HCT116 (cell line): Measurements from ENCODE around the gene SFXN3.

ENCODE experiments used
- EZH2 ChIP-seq: fragments of 200-600 bp; sonication (generic); IDR thresholded peaks from 2 replicates; pipeline ENCODE4 v1.6.1; 2017; ENCODE audit warnings: antibody characterized with exemption, mixed run types
- POLR2AphosphoS5 ChIP-seq: IDR thresholded peaks from 2 replicates; pipeline ENCODE4 v1.6.1; 2011; ENCODE audit warnings: mild to moderate bottlenecking, low read depth, low read length, moderate library complexity
- SP1 ChIP-seq: IDR thresholded peaks from 2 replicates; pipeline ENCODE4 v1.6.1; 2012; ENCODE audit warnings: low read depth
- ZBTB33 ChIP-seq: IDR thresholded peaks from 2 replicates; pipeline ENCODE4 v1.6.1; 2011; ENCODE audit warnings: mild to moderate bottlenecking, low read length, moderate library complexity; ENCODE audit not compliant: insufficient replicate concordance; ENCODE audit errors: extremely low read depth
- ZFX ChIP-seq: fragments of 450-650 bp; IDR thresholded peaks from 2 replicates; pipeline ENCODE4 v1.6.1; 2017
- TF ChIP-seq, protein P1 (sequence below), 3 experiments: fragments of 200-600 bp in 1 of 3; sonication (generic) in 1 of 3; IDR thresholded peaks in 2 of 3; conservative IDR thresholded peaks in 1 of 3; 2 replicates each; pipeline ENCODE4 v1.5.1; 2012 to 2017; ENCODE audit warnings: low read depth in 2 of 3, low read length in 2 of 3, antibody characterized with exemption in 1 of 3, borderline replicate concordance in 1 of 3, control low read depth in 1 of 3, mild to moderate bottlenecking in 1 of 3, mixed read lengths in 1 of 3, mixed run types in 1 of 3, moderate library complexity in 1 of 3; ENCODE audit not compliant: insufficient read depth in 1 of 3
- TF ChIP-seq, protein P2 (sequence below): IDR thresholded peaks from 2 replicates; pipeline ENCODE4 v1.6.1; 2012; ENCODE audit warnings: low read depth
- TF ChIP-seq, protein P3 (sequence below): IDR thresholded peaks from 2 replicates; pipeline ENCODE4 v1.6.1; 2012
- TF ChIP-seq, protein P4 (sequence below): IDR thresholded peaks from 2 replicates; pipeline ENCODE4 v1.6.1; 2012

DNA sequence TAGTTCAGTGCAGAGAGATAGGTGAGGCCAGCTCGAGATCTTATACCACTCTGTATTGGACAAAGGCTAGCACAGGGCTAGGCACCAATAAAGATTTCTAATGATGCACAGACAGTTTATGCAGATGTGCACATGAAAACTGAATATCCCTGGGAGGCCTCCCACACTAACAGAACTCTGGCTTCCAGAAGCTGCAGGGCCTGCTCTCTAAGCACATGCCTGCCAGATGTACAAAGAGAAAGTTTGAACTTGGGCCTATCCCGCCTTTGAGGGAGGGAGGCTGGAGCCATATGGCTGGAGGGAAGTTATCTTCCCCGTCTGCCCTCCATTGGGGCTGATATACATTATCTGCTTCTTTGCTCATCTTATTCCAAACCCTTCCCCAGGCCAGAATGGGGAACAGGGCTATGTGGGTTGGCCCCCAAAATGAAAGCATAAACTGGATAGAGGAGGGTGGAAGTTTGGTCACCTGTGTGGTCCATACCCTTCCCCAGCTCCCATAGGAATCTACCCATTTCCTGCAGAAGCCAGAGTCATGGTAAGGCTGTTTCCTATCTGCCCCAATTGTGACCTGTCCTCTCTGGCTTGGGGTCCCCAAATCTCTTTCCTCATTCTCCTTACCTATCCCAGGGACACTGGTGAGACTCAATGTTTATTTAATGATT lies 34.6 kb downstream of the SFXN3 start:
- TF ChIP-seq SP1, result no peak
- TF ChIP-seq, protein P1, sequence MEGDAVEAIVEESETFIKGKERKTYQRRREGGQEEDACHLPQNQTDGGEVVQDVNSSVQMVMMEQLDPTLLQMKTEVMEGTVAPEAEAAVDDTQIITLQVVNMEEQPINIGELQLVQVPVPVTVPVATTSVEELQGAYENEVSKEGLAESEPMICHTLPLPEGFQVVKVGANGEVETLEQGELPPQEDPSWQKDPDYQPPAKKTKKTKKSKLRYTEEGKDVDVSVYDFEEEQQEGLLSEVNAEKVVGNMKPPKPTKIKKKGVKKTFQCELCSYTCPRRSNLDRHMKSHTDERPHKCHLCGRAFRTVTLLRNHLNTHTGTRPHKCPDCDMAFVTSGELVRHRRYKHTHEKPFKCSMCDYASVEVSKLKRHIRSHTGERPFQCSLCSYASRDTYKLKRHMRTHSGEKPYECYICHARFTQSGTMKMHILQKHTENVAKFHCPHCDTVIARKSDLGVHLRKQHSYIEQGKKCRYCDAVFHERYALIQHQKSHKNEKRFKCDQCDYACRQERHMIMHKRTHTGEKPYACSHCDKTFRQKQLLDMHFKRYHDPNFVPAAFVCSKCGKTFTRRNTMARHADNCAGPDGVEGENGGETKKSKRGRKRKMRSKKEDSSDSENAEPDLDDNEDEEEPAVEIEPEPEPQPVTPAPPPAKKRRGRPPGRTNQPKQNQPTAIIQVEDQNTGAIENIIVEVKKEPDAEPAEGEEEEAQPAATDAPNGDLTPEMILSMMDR (IDR thresholded peaks at IDR 0.05 in 2 of 3, conservative IDR thresholded peaks at IDR 0.05 in 1 of 3; ENCODE audit: borderline replicate concordance in 1 of 3, insufficient read depth in 1 of 3, low read depth in 2 of 3, low read length in 2 of 3), result no peak
- TF ChIP-seq EZH2, result no peak
- TF ChIP-seq, protein P2, sequence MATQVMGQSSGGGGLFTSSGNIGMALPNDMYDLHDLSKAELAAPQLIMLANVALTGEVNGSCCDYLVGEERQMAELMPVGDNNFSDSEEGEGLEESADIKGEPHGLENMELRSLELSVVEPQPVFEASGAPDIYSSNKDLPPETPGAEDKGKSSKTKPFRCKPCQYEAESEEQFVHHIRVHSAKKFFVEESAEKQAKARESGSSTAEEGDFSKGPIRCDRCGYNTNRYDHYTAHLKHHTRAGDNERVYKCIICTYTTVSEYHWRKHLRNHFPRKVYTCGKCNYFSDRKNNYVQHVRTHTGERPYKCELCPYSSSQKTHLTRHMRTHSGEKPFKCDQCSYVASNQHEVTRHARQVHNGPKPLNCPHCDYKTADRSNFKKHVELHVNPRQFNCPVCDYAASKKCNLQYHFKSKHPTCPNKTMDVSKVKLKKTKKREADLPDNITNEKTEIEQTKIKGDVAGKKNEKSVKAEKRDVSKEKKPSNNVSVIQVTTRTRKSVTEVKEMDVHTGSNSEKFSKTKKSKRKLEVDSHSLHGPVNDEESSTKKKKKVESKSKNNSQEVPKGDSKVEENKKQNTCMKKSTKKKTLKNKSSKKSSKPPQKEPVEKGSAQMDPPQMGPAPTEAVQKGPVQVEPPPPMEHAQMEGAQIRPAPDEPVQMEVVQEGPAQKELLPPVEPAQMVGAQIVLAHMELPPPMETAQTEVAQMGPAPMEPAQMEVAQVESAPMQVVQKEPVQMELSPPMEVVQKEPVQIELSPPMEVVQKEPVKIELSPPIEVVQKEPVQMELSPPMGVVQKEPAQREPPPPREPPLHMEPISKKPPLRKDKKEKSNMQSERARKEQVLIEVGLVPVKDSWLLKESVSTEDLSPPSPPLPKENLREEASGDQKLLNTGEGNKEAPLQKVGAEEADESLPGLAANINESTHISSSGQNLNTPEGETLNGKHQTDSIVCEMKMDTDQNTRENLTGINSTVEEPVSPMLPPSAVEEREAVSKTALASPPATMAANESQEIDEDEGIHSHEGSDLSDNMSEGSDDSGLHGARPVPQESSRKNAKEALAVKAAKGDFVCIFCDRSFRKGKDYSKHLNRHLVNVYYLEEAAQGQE, result no peak
- TF ChIP-seq, protein P3, sequence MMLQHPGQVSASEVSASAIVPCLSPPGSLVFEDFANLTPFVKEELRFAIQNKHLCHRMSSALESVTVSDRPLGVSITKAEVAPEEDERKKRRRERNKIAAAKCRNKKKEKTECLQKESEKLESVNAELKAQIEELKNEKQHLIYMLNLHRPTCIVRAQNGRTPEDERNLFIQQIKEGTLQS, result no peak
- TF ChIP-seq ZBTB33, result no peak
- TF ChIP-seq, protein P4, sequence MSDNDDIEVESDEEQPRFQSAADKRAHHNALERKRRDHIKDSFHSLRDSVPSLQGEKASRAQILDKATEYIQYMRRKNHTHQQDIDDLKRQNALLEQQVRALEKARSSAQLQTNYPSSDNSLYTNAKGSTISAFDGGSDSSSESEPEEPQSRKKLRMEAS, result no peak
- peak; percentile 54; the same call in 1 of the 2 replicates for TF ChIP-seq ZFX
- no peak for TF ChIP-seq POLR2AphosphoS5
